HCT116 (cell line): ENCODE data around the gene TBX15. TPM values are rescaled to one million over a fixed set of nuclear protein-coding genes. Genes with fewer than 3 reads are reported as not detected.

Experiments
- ATAC-seq: fragments of 200-7000 bp; cut with Tn5 transposase; 2 replicates; pipeline ENCODE4 v1.9.1; 2020; ENCODE audit warnings: mild to moderate bottlenecking, moderate library complexity
- BruUV-seq: library from RNA; stranded (reverse); fragments of 400-500 nt; replicated peaks from 2 replicates; lab custom pipeline; 2021; lab: Mats Ljungman, UMichigan
- CTCF ChIA-PET: fragments of 300-600 bp; sonication (Branson Sonifier 250); formaldehyde crosslinking; loops from one replicate; lab custom pipeline; 2021; ENCODE audit warnings: antibody characterized with exemption; lab: Charles Lee
- POLR2A ChIA-PET: fragments of 300-600, 350-600 bp; sonication (Branson Sonifier 250); formaldehyde crosslinking; loops from one replicate; lab custom pipeline; 2021; ENCODE audit warnings: antibody characterized with exemption; lab: Charles Lee
- RAD21 ChIA-PET, 2 experiments: fragments of 300-600 bp; sonication (Branson Sonifier 250); formaldehyde crosslinking; loops; one replicate each; lab custom pipeline; 2023; ENCODE audit warnings: low total read pairs in 2 of 2; ENCODE audit not compliant: uncharacterized antibody in 2 of 2, unreplicated experiment in 2 of 2, low non-redundant PET in 1 of 2; lab: Charles Lee
- DNase-seq: peaks from one replicate; pipeline ENCODE4 v3.0.0-alpha.2; 2010; ENCODE audit warnings: low read depth, low spot score
- H2AFZ ChIP-seq: fragments of 200-600 bp; shearing (Covaris generic), sonication (generic); 2 replicates; pipeline ENCODE4 v1.6.1; 2017; ENCODE audit warnings: low read depth, mixed run types, mixed read lengths, antibody characterized with exemption, low read length; ENCODE audit not compliant: poor library complexity, severe bottlenecking
- H3K27ac ChIP-seq: 2 replicates; pipeline ENCODE4 v1.5.1; 2012; ENCODE audit warnings: low read depth, low read length
- H3K27me3 ChIP-seq: fragments of 200-600 bp; sonication (generic); 2 replicates; pipeline ENCODE4 v1.6.1; 2016; ENCODE audit warnings: mixed run types, low read length, mixed read lengths; ENCODE audit not compliant: insufficient read depth
- H3K36me3 ChIP-seq, 2 experiments: fragments of 200-500 bp in 1 of 2; fragments of 200-600 bp in 1 of 2; sonication (Bioruptor generic) in 1 of 2; sonication (generic) in 1 of 2; 2 replicates each; pipeline versions ENCODE4 v1.5.1 to v1.6.1; 2014 to 2016; ENCODE audit warnings: low read length in 2 of 2, inconsistent platforms in 1 of 2, mixed read lengths in 1 of 2, mixed run types in 1 of 2; ENCODE audit not compliant: insufficient read depth in 2 of 2, control insufficient read depth in 1 of 2
- H3K4me1 ChIP-seq, 2 experiments: fragments of 200-600 bp in 1 of 2; sonication (generic) in 1 of 2; 2 replicates each; pipeline versions ENCODE4 v1.5.1 to v1.6.1; 2012 to 2017; ENCODE audit warnings: low read length in 2 of 2, inconsistent platforms in 1 of 2, mild to moderate bottlenecking in 1 of 2, mixed read lengths in 1 of 2, mixed run types in 1 of 2, moderate library complexity in 1 of 2; ENCODE audit not compliant: insufficient read depth in 2 of 2, control insufficient read depth in 1 of 2
- H3K4me2 ChIP-seq: fragments of 200-600 bp; sonication (generic); 2 replicates; pipeline ENCODE4 v1.6.1; 2017; ENCODE audit warnings: mixed run types, low read length, mixed read lengths
- H3K4me3 ChIP-seq, 2 experiments: fragments of 200-600 bp in 1 of 2; sonication (generic) in 1 of 2; replicated peaks in 1 of 2; 2 replicates each; pipeline ENCODE4 v1.5.1; 2011 to 2016; ENCODE audit warnings: low read length in 2 of 2, control low read depth in 1 of 2, low read depth in 1 of 2, mild to moderate bottlenecking in 1 of 2, mixed read lengths in 1 of 2, mixed run types in 1 of 2
- H3K79me2 ChIP-seq: fragments of 200-600 bp; sonication (generic); 2 replicates; pipeline ENCODE4 v1.6.1; 2017; ENCODE audit warnings: mild to moderate bottlenecking, mixed run types, low read length, moderate library complexity, mixed read lengths; ENCODE audit not compliant: insufficient read depth
- H3K9ac ChIP-seq: fragments of 200-600 bp; sonication (generic); 2 replicates; pipeline ENCODE4 v1.6.1; 2016; ENCODE audit warnings: low read length, mixed read lengths
- H3K9me2 ChIP-seq: fragments of 200-600 bp; sonication (generic), shearing (Covaris generic); 2 replicates; pipeline ENCODE4 v1.6.1; 2017; ENCODE audit warnings: mixed run types, mild to moderate bottlenecking, moderate library complexity; ENCODE audit not compliant: insufficient read depth
- H3K9me3 ChIP-seq, 2 experiments: fragments of 200-500 bp in 1 of 2; fragments of 200-600 bp in 1 of 2; sonication (Bioruptor generic) in 1 of 2; sonication (generic) in 1 of 2; 2 replicates each; pipeline ENCODE4 v1.6.1; 2014 to 2017; ENCODE audit warnings: low read length in 2 of 2, mixed read lengths in 2 of 2, inconsistent platforms in 1 of 2, low read depth in 1 of 2, mild to moderate bottlenecking in 1 of 2, mixed run types in 1 of 2, moderate library complexity in 1 of 2; ENCODE audit not compliant: control insufficient read depth in 1 of 2, insufficient read depth in 1 of 2
- H4K20me1 ChIP-seq: fragments of 200-600 bp; sonication (generic), shearing (Covaris generic); 2 replicates; pipeline ENCODE4 v1.6.1; 2017; ENCODE audit warnings: mixed run types, mild to moderate bottlenecking, moderate library complexity; ENCODE audit not compliant: insufficient read depth
- ATF3 ChIP-seq: IDR thresholded peaks from 2 replicates; pipeline ENCODE4 v1.6.1; 2012
- CTCF ChIP-seq, 3 experiments: fragments of 200-600 bp in 1 of 3; sonication (generic) in 1 of 3; IDR thresholded peaks in 2 of 3; conservative IDR thresholded peaks in 1 of 3; 2 replicates each; pipeline ENCODE4 v1.5.1; 2012 to 2017; ENCODE audit warnings: low read depth in 2 of 3, low read length in 2 of 3, antibody characterized with exemption in 1 of 3, borderline replicate concordance in 1 of 3, control low read depth in 1 of 3, mild to moderate bottlenecking in 1 of 3, mixed read lengths in 1 of 3, mixed run types in 1 of 3, moderate library complexity in 1 of 3; ENCODE audit not compliant: insufficient read depth in 1 of 3
- EGR1 ChIP-seq: IDR thresholded peaks from 2 replicates; pipeline ENCODE4 v1.6.1; 2012; ENCODE audit warnings: low read depth
- JUND ChIP-seq: IDR thresholded peaks from 2 replicates; pipeline ENCODE4 v1.6.1; 2012
- REST ChIP-seq: IDR thresholded peaks from 2 replicates; pipeline ENCODE4 v1.6.1; 2012; ENCODE audit warnings: low read depth
- ZNF274 ChIP-seq: fragments of 200-500 bp; sonication (Bioruptor generic); IDR thresholded peaks from 2 replicates; pipeline ENCODE4 v1.6.1; 2014; ENCODE audit warnings: mild to moderate bottlenecking, low read depth, low read length, inconsistent platforms
- intact Hi-C: fragments of 100-400 bp; cut with micrococcal nuclease; formaldehyde crosslinking; loops from 2 replicates; pipeline ENCODE4 v1.10.0; 2022
- total RNA-seq: library from RNA; stranded (reverse); gene quantifications from one replicate; pipeline ENCODE4 v1.2.1, GENCODE V29; 2021; ENCODE audit not compliant: unreplicated experiment
- TF ChIP-seq, protein P1 (sequence below): IDR thresholded peaks from 2 replicates; pipeline ENCODE4 v1.6.1; 2012

Gene TBX15
- total RNA-seq, 1 experiment from 2014 or later, result not detected

GRCh38 chr1:118954301-118954905 lies 33.7 kb downstream of the TBX15 start:
- TF ChIP-seq, protein P1, sequence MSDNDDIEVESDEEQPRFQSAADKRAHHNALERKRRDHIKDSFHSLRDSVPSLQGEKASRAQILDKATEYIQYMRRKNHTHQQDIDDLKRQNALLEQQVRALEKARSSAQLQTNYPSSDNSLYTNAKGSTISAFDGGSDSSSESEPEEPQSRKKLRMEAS, result no peak
- no peak for TF ChIP-seq JUND
- no peak for TF ChIP-seq ZNF274
- no peak for TF ChIP-seq CTCF (IDR thresholded peaks at IDR 0.05 in 2 of 3, conservative IDR thresholded peaks at IDR 0.05 in 1 of 3; ENCODE audit: borderline replicate concordance in 1 of 3, insufficient read depth in 1 of 3, low read depth in 2 of 3, low read length in 2 of 3)
- no peak for TF ChIP-seq ATF3
- no peak for TF ChIP-seq EGR1
- TF ChIP-seq REST, result no peak
- no peaks in the 10 kb centered on the region for H3K9me2 ChIP-seq
- no peak overlapping the region for H3K4me2 ChIP-seq
- H2AFZ ChIP-seq, result no peak overlapping the region
- no peak overlapping the region for H3K4me3 ChIP-seq
- no peaks in the 10 kb centered on the region for H4K20me1 ChIP-seq
- no peak for DNase-seq
- POLR2A ChIA-PET, result no interaction called here
- no peaks in the 10 kb centered on the region for H3K9me3 ChIP-seq
- no peaks in the 10 kb centered on the region for H3K36me3 ChIP-seq
- no peak overlapping the region for H3K9ac ChIP-seq
- no peaks in the 10 kb centered on the region for H3K27me3 ChIP-seq
- CTCF ChIA-PET, result no interaction called here
- BruUV-seq, result no TSS peak
- RAD21 ChIA-PET, result no interaction called here
- ATAC-seq, result no peak
- no peak overlapping the region for H3K27ac ChIP-seq
- no peaks in the 10 kb centered on the region for H3K79me2 ChIP-seq
- no peaks in the 10 kb centered on the region for H3K4me1 ChIP-seq
- intact Hi-C loops, result no loop called here
